ENCODE results near the gene EML6.

Gene EML6

GRCh38 chr2:54763636-54764291, 40.3 kb downstream of the EML6 start:
- no peak overlapping the region for H3K4me3 ChIP-seq (ENCODE audit: low read depth, low read length)
- TF ChIP-seq CTCF (IDR thresholded peaks at IDR 0.05; ENCODE audit: insufficient read depth, low read depth, low read length, missing control alignments) = peak; percentile 51
- DNase-seq (ENCODE audit: low read depth) = peak; percentile 24

GRCh38 chr2:54767921-54768320, 44.5 kb downstream of the EML6 start:
- peak; percentile 18 for DNase-seq (ENCODE audit: low read depth)
- H3K4me3 ChIP-seq (ENCODE audit: low read depth, low read length) = no peak overlapping the region
- TF ChIP-seq CTCF (IDR thresholded peaks at IDR 0.05; ENCODE audit: insufficient read depth, low read depth, low read length, missing control alignments) = no peak

GRCh38 chr2:54768772-54769428, 45.4 kb downstream of the EML6 start:
- TF ChIP-seq CTCF (IDR thresholded peaks at IDR 0.05; ENCODE audit: insufficient read depth, low read depth, low read length, missing control alignments) = no peak
- DNase-seq (ENCODE audit: low read depth) = no peak
- H3K4me3 ChIP-seq (ENCODE audit: low read depth, low read length) = no peak overlapping the region

GRCh38 chr2:54770211-54770610, 46.7 kb downstream of the EML6 start:
- no peak for TF ChIP-seq CTCF (IDR thresholded peaks at IDR 0.05; ENCODE audit: insufficient read depth, low read depth, low read length, missing control alignments)
- DNase-seq (ENCODE audit: low read depth) = no peak
- H3K4me3 ChIP-seq (ENCODE audit: low read depth, low read length) = no peak overlapping the region

- H3K4me3 ChIP-seq (ENCODE audit: low read depth, low read length) = no peak overlapping the region
- no peak for TF ChIP-seq CTCF (IDR thresholded peaks at IDR 0.05; ENCODE audit: insufficient read depth, low read depth, low read length, missing control alignments)
- DNase-seq (ENCODE audit: low read depth) = no peak
Observed at GRCh38 chr2:54770676-54771075, 47.2 kb downstream of the EML6 start.

- no peak for DNase-seq (ENCODE audit: low read depth)
- H3K4me3 ChIP-seq (ENCODE audit: low read depth, low read length) = no peak overlapping the region
- no peak for TF ChIP-seq CTCF (IDR thresholded peaks at IDR 0.05; ENCODE audit: insufficient read depth, low read depth, low read length, missing control alignments)
Observed at GRCh38 chr2:54771166-54771885, 47.9 kb downstream of the EML6 start.

Data from GM12865 (cell line).